ENCODE data around the gene A3GALT2.

Gene A3GALT2

DNA sequence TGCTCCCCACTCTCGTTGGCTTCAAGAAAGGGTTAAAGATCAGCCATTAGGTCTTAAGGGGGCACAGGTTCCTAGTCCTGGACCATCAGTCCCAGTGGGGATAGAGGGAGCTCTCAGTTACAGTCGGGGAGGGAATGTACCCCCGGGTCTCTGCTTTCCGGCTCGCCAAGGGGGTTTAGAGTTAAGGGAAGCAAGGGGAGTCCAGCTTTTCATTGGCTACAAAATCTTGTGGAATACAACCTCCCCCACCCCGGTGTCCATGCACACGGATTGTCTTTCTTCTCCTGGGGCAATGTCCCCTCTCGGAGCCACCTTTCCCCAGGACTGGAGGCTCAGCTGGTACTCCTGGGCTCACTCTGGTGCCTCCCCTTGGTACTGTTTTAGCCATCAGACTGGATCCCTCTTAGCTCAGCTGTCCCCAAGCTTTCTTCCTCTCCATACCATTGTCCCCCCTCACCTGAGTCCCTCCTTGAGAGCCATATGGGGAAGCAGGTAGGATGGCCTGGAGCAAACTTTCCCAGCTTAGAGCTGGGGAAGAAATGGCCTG, at the start of gene A3GALT2:
Gene A3GALT2 (minus strand): TSS at position 480 of the 547 bp plus-strand sequence. CDS start 0 bp downstream, at position 480.
- H3K36me3 ChIP-seq (ENCODE audit: control insufficient read depth in 5 of 5, insufficient read depth in 5 of 5, low read length in 5 of 5), result peaks cover 0 to 39% (median 35%) of the 10 kb centered on the region in 5 donors
- H3K9me3 ChIP-seq (ENCODE audit: control insufficient read depth in 5 of 5, low read length in 5 of 5), result no peaks in the 10 kb centered on the region
- no peaks in the 10 kb centered on the region for H3K27me3 ChIP-seq (ENCODE audit: control insufficient read depth in 5 of 5, insufficient read depth in 4 of 5, low read length in 5 of 5)
- H3K27ac ChIP-seq (ENCODE audit: low read depth, low read length), result no peak within 1 kb of the TSS
- no peak within 1 kb of the TSS for H3K4me3 ChIP-seq (ENCODE audit: low read depth in 1 of 5, low read length in 5 of 5)
- no peaks in the 10 kb centered on the region for H3K4me1 ChIP-seq (ENCODE audit: control insufficient read depth in 5 of 5, insufficient read depth in 5 of 5, low read length in 5 of 5)
- H3K9ac ChIP-seq (ENCODE audit: low read length in 5 of 5), result no peak within 1 kb of the TSS

GRCh38 chr1:33370301-33370700, 49.4 kb upstream of the A3GALT2 start:
- Histone ChIP-seq H3K36me3 (ENCODE audit: control insufficient read depth in 5 of 5, insufficient read depth in 5 of 5, low read length in 5 of 5) (peaks cover 0 to 21% (median 5%) of the 10 kb centered on the region in 5 donors), H3K27me3 (ENCODE audit: control insufficient read depth in 5 of 5, insufficient read depth in 4 of 5, low read length in 5 of 5) (no peaks in the 10 kb centered on the region), H3K4me3 (ENCODE audit: low read depth in 1 of 5, low read length in 5 of 5) (no peak overlapping the region), H3K4me1 (ENCODE audit: control insufficient read depth in 5 of 5, insufficient read depth in 5 of 5, low read length in 5 of 5) (peaks cover 2 to 27% (median 18%) of the 10 kb centered on the region in 5 donors), H3K27ac (ENCODE audit: low read depth, low read length) (no peak overlapping the region), H3K9me3 (ENCODE audit: control insufficient read depth in 5 of 5, low read length in 5 of 5) (no peaks in the 10 kb centered on the region), H3K9ac (ENCODE audit: low read length in 5 of 5) (no peak overlapping the region)

- no peak overlapping the region for H3K9ac ChIP-seq (ENCODE audit: low read length in 5 of 5)
- H3K4me1 ChIP-seq (ENCODE audit: control insufficient read depth in 5 of 5, insufficient read depth in 5 of 5, low read length in 5 of 5), result peaks cover 2 to 31% (median 22%) of the 10 kb centered on the region in 5 donors
- no peaks in the 10 kb centered on the region for H3K27me3 ChIP-seq (ENCODE audit: control insufficient read depth in 5 of 5, insufficient read depth in 4 of 5, low read length in 5 of 5)
- H3K9me3 ChIP-seq (ENCODE audit: control insufficient read depth in 5 of 5, low read length in 5 of 5), result no peaks in the 10 kb centered on the region
- no peak overlapping the region for H3K4me3 ChIP-seq (ENCODE audit: low read depth in 1 of 5, low read length in 5 of 5)
- H3K27ac ChIP-seq (ENCODE audit: low read depth, low read length), result no peak overlapping the region
- H3K36me3 ChIP-seq (ENCODE audit: control insufficient read depth in 5 of 5, insufficient read depth in 5 of 5, low read length in 5 of 5), result peaks cover 0 to 21% (median 5%) of the 10 kb centered on the region in 5 donors
Measured at GRCh38 chr1:33369764-33370163, 48.9 kb upstream of the A3GALT2 start.

GRCh38 chr1:33369081-33369480, 48.2 kb upstream of the A3GALT2 start:
- Histone ChIP-seq H3K4me1 (ENCODE audit: control insufficient read depth in 5 of 5, insufficient read depth in 5 of 5, low read length in 5 of 5) (peaks cover 2 to 31% (median 26%) of the 10 kb centered on the region in 5 donors), H3K9me3 (ENCODE audit: control insufficient read depth in 5 of 5, low read length in 5 of 5) (no peaks in the 10 kb centered on the region), H3K27ac (ENCODE audit: low read depth, low read length) (no peak overlapping the region), H3K9ac (ENCODE audit: low read length in 5 of 5) (no peak overlapping the region), H3K27me3 (ENCODE audit: control insufficient read depth in 5 of 5, insufficient read depth in 4 of 5, low read length in 5 of 5) (no peaks in the 10 kb centered on the region), H3K36me3 (ENCODE audit: control insufficient read depth in 5 of 5, insufficient read depth in 5 of 5, low read length in 5 of 5) (peaks cover 0 to 21% (median 5%) of the 10 kb centered on the region in 5 donors), H3K4me3 (ENCODE audit: low read depth in 1 of 5, low read length in 5 of 5) (no peak overlapping the region)

DNA sequence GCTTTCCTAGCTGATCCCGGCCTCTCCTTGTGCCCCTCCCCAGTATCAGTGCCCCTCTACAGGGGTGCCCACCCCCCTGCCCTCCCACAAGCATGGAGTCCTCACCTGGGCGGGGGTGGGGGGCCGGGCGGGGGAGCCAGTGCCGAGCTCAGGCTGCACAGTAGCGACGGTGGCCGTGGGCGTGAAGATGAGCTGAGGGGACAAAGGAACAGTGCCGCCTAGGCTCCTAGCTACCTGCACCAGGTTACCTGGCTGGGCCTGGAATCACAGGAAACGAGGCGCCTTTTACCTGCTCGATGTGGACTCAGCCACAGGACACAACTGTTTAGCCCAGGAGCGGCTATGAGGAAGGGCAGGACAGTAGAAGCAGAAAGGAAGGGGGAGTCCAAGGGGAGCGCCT, 47.5 kb upstream of the A3GALT2 start:
- Histone ChIP-seq H3K4me1 (ENCODE audit: control insufficient read depth in 5 of 5, insufficient read depth in 5 of 5, low read length in 5 of 5) (peaks cover 2 to 36% (median 29%) of the 10 kb centered on the region in 5 donors), H3K27ac (ENCODE audit: low read depth, low read length) (no peak overlapping the region), H3K36me3 (ENCODE audit: control insufficient read depth in 5 of 5, insufficient read depth in 5 of 5, low read length in 5 of 5) (peaks cover 0 to 21% (median 5%) of the 10 kb centered on the region in 5 donors), H3K27me3 (ENCODE audit: control insufficient read depth in 5 of 5, insufficient read depth in 4 of 5, low read length in 5 of 5) (no peaks in the 10 kb centered on the region), H3K9me3 (ENCODE audit: control insufficient read depth in 5 of 5, low read length in 5 of 5) (no peaks in the 10 kb centered on the region), H3K4me3 (ENCODE audit: low read depth in 1 of 5, low read length in 5 of 5) (no peak overlapping the region), H3K9ac (ENCODE audit: low read length in 5 of 5) (no peak overlapping the region)

DNA sequence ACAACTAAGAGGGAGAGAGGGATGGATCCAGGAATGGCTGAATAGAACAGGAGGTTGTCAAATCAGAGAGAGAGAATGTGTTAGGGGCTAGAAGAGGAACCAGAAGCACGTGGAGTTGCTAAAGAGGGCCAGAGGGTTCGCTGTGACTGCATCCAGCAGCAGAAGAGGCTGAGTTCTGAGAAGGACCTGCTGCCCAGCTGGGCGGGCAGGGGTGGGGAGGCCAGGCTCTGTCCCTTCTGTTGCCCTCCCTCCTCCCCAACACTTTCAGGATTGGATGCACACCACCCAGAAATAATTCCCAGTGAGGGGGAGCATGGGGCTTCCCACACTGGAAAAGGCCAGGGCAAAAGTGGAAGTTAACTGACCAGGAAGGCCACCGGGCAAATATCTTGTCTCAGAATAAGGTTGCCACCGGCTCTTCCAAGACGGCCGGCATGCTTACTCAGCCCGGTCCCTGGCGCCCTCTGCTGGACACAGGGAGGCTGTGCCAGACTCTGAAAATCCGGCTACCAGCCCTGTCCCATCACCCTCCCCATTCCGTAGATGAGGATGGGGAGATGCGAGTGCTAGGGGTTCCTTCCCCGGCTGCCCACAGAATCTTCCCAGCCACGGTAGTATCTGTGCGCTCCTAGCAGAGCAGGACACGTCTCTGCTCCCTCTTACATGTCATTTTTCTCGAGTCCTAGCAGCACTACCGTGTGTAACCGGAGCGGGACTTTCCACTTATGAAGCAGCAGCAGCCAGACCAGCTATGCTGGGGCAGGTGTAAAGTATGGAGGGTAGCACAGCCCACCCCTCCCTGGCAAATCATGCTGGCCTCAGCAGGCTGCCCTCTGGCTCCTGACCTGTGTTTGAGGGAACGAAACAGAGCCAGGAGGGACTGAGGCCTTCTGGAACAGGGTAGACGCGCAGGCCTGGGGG, 46.8 kb upstream of the A3GALT2 start:
- no peaks in the 10 kb centered on the region for H3K9me3 ChIP-seq (ENCODE audit: control insufficient read depth in 5 of 5, low read length in 5 of 5)
- H3K27ac ChIP-seq (ENCODE audit: low read depth, low read length), result no peak overlapping the region
- H3K4me1 ChIP-seq (ENCODE audit: control insufficient read depth in 5 of 5, insufficient read depth in 5 of 5, low read length in 5 of 5), result peaks cover 2 to 40% (median 29%) of the 10 kb centered on the region in 5 donors
- peaks cover 0 to 21% (median 5%) of the 10 kb centered on the region in 5 donors for H3K36me3 ChIP-seq (ENCODE audit: control insufficient read depth in 5 of 5, insufficient read depth in 5 of 5, low read length in 5 of 5)
- H3K4me3 ChIP-seq (ENCODE audit: low read depth in 1 of 5, low read length in 5 of 5), result no peak overlapping the region
- no peak overlapping the region for H3K9ac ChIP-seq (ENCODE audit: low read length in 5 of 5)
- H3K27me3 ChIP-seq (ENCODE audit: control insufficient read depth in 5 of 5, insufficient read depth in 4 of 5, low read length in 5 of 5), result no peaks in the 10 kb centered on the region

DNA sequence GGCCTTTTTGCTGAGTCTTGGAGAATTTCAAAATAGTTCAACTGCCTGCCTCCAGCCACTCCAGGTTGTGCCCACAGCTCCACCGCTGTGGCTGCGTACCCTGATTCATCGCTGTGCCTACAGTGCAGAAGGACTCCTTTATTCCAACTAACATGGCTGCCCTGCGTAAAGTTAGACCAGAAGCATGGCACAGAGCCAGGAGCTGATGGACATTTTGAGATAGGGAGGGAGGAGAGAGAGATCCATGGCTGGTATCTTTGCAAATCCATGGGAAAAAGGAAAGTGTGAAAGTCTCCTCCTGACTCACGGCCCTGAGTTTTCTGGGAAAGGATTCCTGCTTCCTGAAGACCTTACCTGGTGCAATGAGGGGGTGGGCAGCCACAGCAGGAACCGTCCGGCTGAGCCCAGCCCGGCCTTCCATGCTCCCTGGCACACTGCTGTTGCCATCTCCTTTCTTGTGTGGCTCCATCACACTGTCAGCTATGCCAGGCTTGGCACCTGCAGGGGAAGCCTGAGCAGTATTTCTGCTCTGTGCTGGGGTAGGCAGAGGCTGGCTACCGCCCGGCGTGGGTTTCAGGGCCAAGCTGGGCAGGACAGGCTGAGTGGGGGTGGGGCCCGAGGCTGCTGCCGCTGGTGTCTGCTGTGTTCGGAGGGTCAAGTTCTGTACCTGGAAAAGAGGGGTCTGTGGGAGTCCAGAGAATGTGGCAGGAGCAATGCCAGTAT, 46.0 kb upstream of the A3GALT2 start:
- H3K9ac ChIP-seq (ENCODE audit: low read length in 5 of 5), result no peak overlapping the region
- H3K36me3 ChIP-seq (ENCODE audit: control insufficient read depth in 5 of 5, insufficient read depth in 5 of 5, low read length in 5 of 5), result peaks cover 0 to 19% (median 5%) of the 10 kb centered on the region in 5 donors

DNA sequence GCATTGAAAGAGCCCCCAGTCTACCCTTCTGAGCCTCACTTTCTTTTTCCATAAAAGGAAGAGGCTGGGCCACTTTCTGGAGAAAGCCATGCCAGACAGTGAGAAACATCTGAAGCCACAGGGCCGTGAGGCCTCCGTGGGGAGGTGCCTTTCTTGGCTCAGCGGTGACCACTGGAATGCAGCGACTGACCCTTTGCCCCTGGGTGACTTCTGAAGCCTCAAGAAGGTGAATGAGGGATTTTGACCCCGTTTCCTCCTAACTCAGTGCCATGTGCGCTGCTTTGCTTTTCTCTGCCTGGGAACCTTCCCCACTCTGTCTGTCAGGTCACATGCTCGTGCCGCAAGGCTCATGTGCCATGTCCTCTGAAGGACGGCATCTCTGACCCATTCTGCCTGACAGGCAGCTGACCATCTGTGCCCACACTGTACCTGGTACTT, 44.7 kb upstream of the A3GALT2 start:
- Histone ChIP-seq H3K9ac (ENCODE audit: low read length in 5 of 5) (peak overlapping the region in 2 of 5 donors; percentile 0 to 23), H3K4me3 (ENCODE audit: low read depth in 1 of 5, low read length in 5 of 5) (no peak overlapping the region), H3K9me3 (ENCODE audit: control insufficient read depth in 5 of 5, low read length in 5 of 5) (no peaks in the 10 kb centered on the region), H3K4me1 (ENCODE audit: control insufficient read depth in 5 of 5, insufficient read depth in 5 of 5, low read length in 5 of 5) (peaks cover 4 to 58% (median 34%) of the 10 kb centered on the region in 5 donors), H3K27ac (ENCODE audit: low read depth, low read length) (no peak overlapping the region), H3K27me3 (ENCODE audit: control insufficient read depth in 5 of 5, insufficient read depth in 4 of 5, low read length in 5 of 5) (no peaks in the 10 kb centered on the region), H3K36me3 (ENCODE audit: control insufficient read depth in 5 of 5, insufficient read depth in 5 of 5, low read length in 5 of 5) (peaks cover 0 to 11% (median 0%) of the 10 kb centered on the region in 5 donors)

More for the DNA sequence above, 46.0 kb upstream of the A3GALT2 start:
- no peak overlapping the region for H3K4me3 ChIP-seq (ENCODE audit: low read depth in 1 of 5, low read length in 5 of 5)
- no peak overlapping the region for H3K27ac ChIP-seq (ENCODE audit: low read depth, low read length)
- no peaks in the 10 kb centered on the region for H3K9me3 ChIP-seq (ENCODE audit: control insufficient read depth in 5 of 5, low read length in 5 of 5)
- peaks cover 2 to 47% (median 31%) of the 10 kb centered on the region in 5 donors for H3K4me1 ChIP-seq (ENCODE audit: control insufficient read depth in 5 of 5, insufficient read depth in 5 of 5, low read length in 5 of 5)
- no peaks in the 10 kb centered on the region for H3K27me3 ChIP-seq (ENCODE audit: control insufficient read depth in 5 of 5, insufficient read depth in 4 of 5, low read length in 5 of 5)

DNA sequence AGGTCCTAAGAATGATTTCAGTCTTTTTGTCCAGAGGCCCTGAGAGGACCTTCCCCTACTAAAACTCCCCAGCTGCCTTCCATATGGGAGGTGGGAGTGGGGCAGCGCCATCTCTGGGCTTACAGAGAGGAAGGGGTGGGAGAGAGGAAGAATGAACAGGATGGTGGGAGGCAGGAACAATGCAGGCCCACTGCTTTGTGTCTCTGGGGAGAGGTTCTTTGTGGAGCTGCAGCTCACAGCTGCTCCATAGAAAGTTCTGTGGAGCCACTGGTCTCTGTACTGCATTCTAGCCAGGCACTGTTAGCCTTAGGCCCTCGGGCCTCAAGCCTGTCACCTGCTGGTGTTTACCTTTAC, 43.6 kb upstream of the A3GALT2 start:
- Histone ChIP-seq H3K36me3 (ENCODE audit: control insufficient read depth in 5 of 5, insufficient read depth in 5 of 5, low read length in 5 of 5) (peaks cover 0 to 7% (median 0%) of the 10 kb centered on the region in 5 donors), H3K9me3 (ENCODE audit: control insufficient read depth in 5 of 5, low read length in 5 of 5) (no peaks in the 10 kb centered on the region), H3K4me1 (ENCODE audit: control insufficient read depth in 5 of 5, insufficient read depth in 5 of 5, low read length in 5 of 5) (peaks cover 4 to 58% (median 34%) of the 10 kb centered on the region in 5 donors), H3K9ac (ENCODE audit: low read length in 5 of 5) (peak overlapping the region in 1 of 5 donors; percentile 0), H3K4me3 (ENCODE audit: low read depth in 1 of 5, low read length in 5 of 5) (no peak overlapping the region), H3K27me3 (ENCODE audit: control insufficient read depth in 5 of 5, insufficient read depth in 4 of 5, low read length in 5 of 5) (no peaks in the 10 kb centered on the region), H3K27ac (ENCODE audit: low read depth, low read length) (no peak overlapping the region)
